Astrocyte (in vitro differentiated cells and primary cell): ENCODE measurements around the gene FAM156B. TPM values are rescaled to one million over a fixed set of nuclear protein-coding genes. Genes with fewer than 3 reads are reported as not detected.

Source experiments
- DNase-seq: peaks from one replicate; pipeline ENCODE4 v3.0.0-alpha.2; 2010; ENCODE audit warnings: low read depth
- FAIRE-seq: peaks from 2 replicates; lab custom pipeline; 2011; peaks lifted over from hg19 to GRCh38; lab: Jason Lieb, UNC
- H2AFZ ChIP-seq: 2 replicates; pipeline ENCODE4 v1.6.0; 2012; ENCODE audit warnings: low read depth, low read length, inconsistent platforms
- H3K27ac ChIP-seq: 2 replicates; pipeline ENCODE4 v1.5.1; 2011; ENCODE audit warnings: low read depth, low read length, inconsistent platforms
- H3K27me3 ChIP-seq: 2 replicates; pipeline ENCODE4 v1.6.0; 2011; ENCODE audit warnings: low read length, inconsistent platforms; ENCODE audit not compliant: insufficient read depth
- H3K36me3 ChIP-seq: 2 replicates; pipeline ENCODE4 v1.5.1; 2011; ENCODE audit warnings: low read length, inconsistent platforms; ENCODE audit not compliant: insufficient read depth
- H3K4me1 ChIP-seq: 2 replicates; pipeline ENCODE4 v1.5.1; 2011; ENCODE audit warnings: low read length, inconsistent platforms; ENCODE audit not compliant: insufficient read depth
- H3K4me2 ChIP-seq: 2 replicates; pipeline ENCODE4 v1.6.0; 2012; ENCODE audit warnings: low read length, inconsistent platforms
- H3K4me3 ChIP-seq: 2 replicates; pipeline ENCODE4 v1.5.1; 2011; ENCODE audit warnings: low read depth, mild to moderate bottlenecking, low read length, inconsistent platforms; ENCODE audit not compliant: insufficient read depth
- H3K79me2 ChIP-seq: 2 replicates; pipeline ENCODE4 v1.6.0; 2012; ENCODE audit warnings: mild to moderate bottlenecking, low read length, inconsistent platforms; ENCODE audit not compliant: insufficient read depth
- H3K9ac ChIP-seq: 2 replicates; pipeline ENCODE4 v1.6.0; 2012; ENCODE audit warnings: mild to moderate bottlenecking, low read length, inconsistent platforms
- H3K9me3 ChIP-seq: 2 replicates; pipeline ENCODE4 v1.5.1; 2012; ENCODE audit warnings: low read depth, mild to moderate bottlenecking, low read length, inconsistent platforms; ENCODE audit not compliant: insufficient read depth
- H4K20me1 ChIP-seq: 2 replicates; pipeline ENCODE4 v1.6.0; 2012; ENCODE audit warnings: low read length, inconsistent platforms; ENCODE audit not compliant: insufficient read depth
- H3K27ac Mint-ChIP-seq: one replicate; pipeline ENCODE4 v1.8.0; 2021; ENCODE audit warnings: mild to moderate bottlenecking, mixed read lengths; ENCODE audit not compliant: unreplicated experiment
- H3K27me3 Mint-ChIP-seq: one replicate; pipeline ENCODE4 v1.8.0; 2021; ENCODE audit warnings: low read depth, mixed read lengths; ENCODE audit not compliant: unreplicated experiment
- H3K36me3 Mint-ChIP-seq: one replicate; pipeline ENCODE4 v1.8.0; 2021; ENCODE audit warnings: low read depth, mixed read lengths; ENCODE audit not compliant: unreplicated experiment
- H3K4me1 Mint-ChIP-seq: one replicate; pipeline ENCODE4 v1.8.0; 2021; ENCODE audit warnings: low read depth, mixed read lengths; ENCODE audit not compliant: unreplicated experiment
- H3K4me3 Mint-ChIP-seq: one replicate; pipeline ENCODE4 v1.8.0; 2021; ENCODE audit warnings: mild to moderate bottlenecking, moderate library complexity, mixed read lengths; ENCODE audit not compliant: unreplicated experiment
- H3K9me3 Mint-ChIP-seq: one replicate; pipeline ENCODE4 v1.8.0; 2021; ENCODE audit warnings: mild to moderate bottlenecking, mixed read lengths; ENCODE audit not compliant: unreplicated experiment
- EZH2 ChIP-seq: IDR thresholded peaks from 2 replicates; pipeline ENCODE4 v1.6.1; 2012; ENCODE audit warnings: mild to moderate bottlenecking, low read length, inconsistent platforms; ENCODE audit not compliant: insufficient read depth
- total RNA-seq: library from RNA; stranded (reverse); gene quantifications from 2 replicates; pipeline ENCODE4 v1.2.1, GENCODE V29; 2021
- TF ChIP-seq, protein P1 (sequence below): IDR thresholded peaks from 2 replicates; pipeline ENCODE4 v1.5.1; 2011; ENCODE audit warnings: low read depth, mild to moderate bottlenecking, inconsistent platforms, low read length, moderate library complexity; ENCODE audit not compliant: insufficient read depth

The FAM156B gene
- total RNA-seq, 1 donor from 2014 or later: 19.4 TPM

DNA sequence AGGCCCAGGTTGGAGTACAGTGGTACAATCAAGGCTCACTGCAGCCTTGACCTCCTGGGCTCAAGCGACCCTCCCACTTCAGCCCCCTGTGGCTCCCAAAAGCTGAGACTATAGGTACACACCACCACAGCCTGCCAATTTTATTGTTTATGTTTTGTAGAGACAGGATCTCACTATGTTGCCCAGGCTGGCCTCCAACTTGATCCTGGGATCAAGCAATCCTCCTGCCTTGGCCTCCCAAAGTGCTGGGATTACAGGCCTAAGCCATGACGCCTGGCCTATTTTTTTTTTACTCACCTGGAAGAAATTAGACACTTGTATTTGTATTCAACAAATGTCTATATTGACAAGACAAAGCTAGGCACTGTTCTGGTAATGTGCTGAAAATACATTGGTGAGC is 36.1 kb downstream of the FAM156B start:
- DNase-seq (no peak), FAIRE-seq (no peak)
- H3K27ac ChIP-seq: no peak overlapping the region
- no peak overlapping the region for H3K9ac ChIP-seq
- Mint-ChIP-seq H3K27ac (no peak overlapping the region), H3K9me3 (no peaks in the 10 kb centered on the region), H3K36me3 (no peaks in the 10 kb centered on the region), H3K27me3 (no peaks in the 10 kb centered on the region), H3K4me1 (no peaks in the 10 kb centered on the region), H3K4me3 (peak overlapping the region; percentile 27)
- no peaks in the 10 kb centered on the region for H3K36me3 ChIP-seq
- no peak overlapping the region for H2AFZ ChIP-seq
- H3K4me3 ChIP-seq: no peak overlapping the region
- TF ChIP-seq EZH2: no peak
- TF ChIP-seq, protein P1, sequence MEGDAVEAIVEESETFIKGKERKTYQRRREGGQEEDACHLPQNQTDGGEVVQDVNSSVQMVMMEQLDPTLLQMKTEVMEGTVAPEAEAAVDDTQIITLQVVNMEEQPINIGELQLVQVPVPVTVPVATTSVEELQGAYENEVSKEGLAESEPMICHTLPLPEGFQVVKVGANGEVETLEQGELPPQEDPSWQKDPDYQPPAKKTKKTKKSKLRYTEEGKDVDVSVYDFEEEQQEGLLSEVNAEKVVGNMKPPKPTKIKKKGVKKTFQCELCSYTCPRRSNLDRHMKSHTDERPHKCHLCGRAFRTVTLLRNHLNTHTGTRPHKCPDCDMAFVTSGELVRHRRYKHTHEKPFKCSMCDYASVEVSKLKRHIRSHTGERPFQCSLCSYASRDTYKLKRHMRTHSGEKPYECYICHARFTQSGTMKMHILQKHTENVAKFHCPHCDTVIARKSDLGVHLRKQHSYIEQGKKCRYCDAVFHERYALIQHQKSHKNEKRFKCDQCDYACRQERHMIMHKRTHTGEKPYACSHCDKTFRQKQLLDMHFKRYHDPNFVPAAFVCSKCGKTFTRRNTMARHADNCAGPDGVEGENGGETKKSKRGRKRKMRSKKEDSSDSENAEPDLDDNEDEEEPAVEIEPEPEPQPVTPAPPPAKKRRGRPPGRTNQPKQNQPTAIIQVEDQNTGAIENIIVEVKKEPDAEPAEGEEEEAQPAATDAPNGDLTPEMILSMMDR: no peak
- no peaks in the 10 kb centered on the region for H3K27me3 ChIP-seq
- H3K4me2 ChIP-seq: no peak overlapping the region
- H3K79me2 ChIP-seq: no peaks in the 10 kb centered on the region
- H3K9me3 ChIP-seq: no peaks in the 10 kb centered on the region
- no peaks in the 10 kb centered on the region for H4K20me1 ChIP-seq
- no peaks in the 10 kb centered on the region for H3K4me1 ChIP-seq

DNA sequence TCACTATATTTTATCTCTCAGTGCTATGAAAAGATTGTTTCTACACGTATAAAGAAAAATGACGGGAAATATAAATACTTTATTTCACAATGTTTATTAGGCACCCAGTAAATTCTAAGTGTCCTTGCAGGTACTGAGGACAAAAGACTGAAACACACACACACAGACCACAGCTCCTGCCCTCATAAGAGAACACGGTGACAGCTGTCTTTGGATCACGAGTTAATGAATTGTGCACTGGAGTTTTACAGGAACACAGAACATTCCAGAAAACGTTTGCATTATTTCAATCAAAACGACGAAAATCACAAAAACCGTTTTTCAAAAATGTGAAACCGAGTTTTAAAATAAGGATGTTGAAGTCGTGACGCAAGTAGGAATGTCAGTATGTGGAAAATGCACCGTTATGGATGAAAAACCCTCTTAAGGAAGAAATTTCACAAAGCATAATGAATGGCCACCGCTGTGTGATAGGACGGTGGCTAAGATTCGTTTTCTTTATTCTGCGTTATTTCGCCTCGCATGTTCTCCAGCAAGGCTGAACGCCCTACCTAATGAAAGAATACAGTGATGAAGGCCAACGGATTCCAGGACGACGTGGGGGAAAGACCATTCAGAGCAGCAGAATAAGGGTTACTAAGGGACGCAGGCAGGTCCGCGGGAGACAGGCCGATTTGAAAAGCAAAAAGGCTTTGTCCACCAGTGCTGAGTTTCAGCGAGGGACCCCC is 37.0 kb downstream of the FAM156B start:
- H3K4me1 Mint-ChIP-seq: no peaks in the 10 kb centered on the region
- Histone ChIP-seq H3K27me3 (no peaks in the 10 kb centered on the region), H3K79me2 (no peaks in the 10 kb centered on the region), H3K4me3 (peak overlapping the region; percentile 89), H3K4me1 (no peaks in the 10 kb centered on the region), H3K9ac (peak overlapping the region; percentile 95), H4K20me1 (no peaks in the 10 kb centered on the region), H3K36me3 (no peaks in the 10 kb centered on the region), H3K4me2 (peak overlapping the region; percentile 95), H3K9me3 (no peaks in the 10 kb centered on the region), H2AFZ (peak overlapping the region; percentile 88), H3K27ac (peak overlapping the region; percentile 97)
- no peaks in the 10 kb centered on the region for H3K27me3 Mint-ChIP-seq
- TF ChIP-seq, protein P1: no peak
- TF ChIP-seq EZH2: no peak
- no peaks in the 10 kb centered on the region for H3K36me3 Mint-ChIP-seq
- DNase-seq (peak; percentile 3), FAIRE-seq (no peak)
- H3K9me3 Mint-ChIP-seq: no peaks in the 10 kb centered on the region
- peak overlapping the region; percentile 99 for H3K27ac Mint-ChIP-seq
- H3K4me3 Mint-ChIP-seq: peak overlapping the region; percentile 91
